Activated naive CD8-positive, alpha-beta T cell treated with anti-CD3 and anti-CD28 coated beads, Interleukin-2, amount 50 U/mL, for 16 hours (primary cell): ENCODE results near the gene GAA.
"Not testable (repeated sequence)": the region's sequence is repeated elsewhere in the genome, so short reads cannot be mapped to it uniquely, and the experiment has no call there.

Experiments used
- DNase-seq: peaks from one replicate; pipeline ENCODE4 v3.0.0-alpha.2; 2020; ENCODE audit warnings: low read depth, low spot score

GAA gene

GRCh38 chr17:80145076-80146075 lies 44.0 kb downstream of the GAA start:
- DNase-seq, result no peak

DNA sequence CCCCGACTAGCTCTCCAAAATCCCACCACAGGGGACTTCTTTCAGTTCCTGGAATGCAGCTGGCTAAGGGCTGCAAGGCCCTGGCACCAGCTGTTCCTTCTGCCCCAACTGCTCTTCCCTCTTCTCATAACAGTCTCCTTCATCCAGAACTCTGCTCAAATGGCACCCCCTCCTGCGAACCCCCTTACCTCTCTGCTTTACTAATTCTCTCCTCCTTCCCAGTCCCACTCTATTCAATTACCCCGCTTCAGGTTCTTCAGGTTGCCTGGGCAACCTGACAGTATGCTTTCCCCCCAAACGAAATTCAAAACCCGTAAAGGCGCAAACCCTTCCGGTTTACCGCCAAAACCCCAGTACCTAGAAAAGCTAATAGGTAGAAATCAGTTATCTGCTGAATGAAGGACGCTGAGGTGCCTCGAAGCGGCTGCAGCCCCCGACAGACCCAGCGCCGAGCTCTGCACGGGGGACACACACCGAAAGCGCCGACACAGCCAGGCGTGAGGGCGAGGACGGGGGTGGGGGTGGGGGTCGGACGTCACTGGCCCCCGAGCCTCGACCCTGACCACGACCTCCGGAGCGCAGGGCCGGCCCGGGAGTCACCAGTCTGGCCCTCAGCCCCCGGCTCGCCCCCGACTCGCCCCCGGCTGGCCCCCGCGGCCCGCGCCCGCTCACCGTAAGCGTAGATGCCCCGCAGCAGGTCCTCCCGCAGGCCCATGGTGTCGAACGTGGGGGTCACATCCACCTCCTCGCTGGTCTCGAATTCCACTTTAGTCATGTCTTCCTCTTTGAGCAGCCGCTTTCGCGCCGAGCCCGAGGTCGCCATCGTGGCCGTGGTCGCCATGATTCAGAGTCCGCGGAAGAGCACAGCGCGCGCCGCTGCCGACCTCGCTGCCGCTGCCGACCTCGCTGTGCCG lies 45.0 kb downstream of the GAA start:
- DNase-seq, result no peak

DNA sequence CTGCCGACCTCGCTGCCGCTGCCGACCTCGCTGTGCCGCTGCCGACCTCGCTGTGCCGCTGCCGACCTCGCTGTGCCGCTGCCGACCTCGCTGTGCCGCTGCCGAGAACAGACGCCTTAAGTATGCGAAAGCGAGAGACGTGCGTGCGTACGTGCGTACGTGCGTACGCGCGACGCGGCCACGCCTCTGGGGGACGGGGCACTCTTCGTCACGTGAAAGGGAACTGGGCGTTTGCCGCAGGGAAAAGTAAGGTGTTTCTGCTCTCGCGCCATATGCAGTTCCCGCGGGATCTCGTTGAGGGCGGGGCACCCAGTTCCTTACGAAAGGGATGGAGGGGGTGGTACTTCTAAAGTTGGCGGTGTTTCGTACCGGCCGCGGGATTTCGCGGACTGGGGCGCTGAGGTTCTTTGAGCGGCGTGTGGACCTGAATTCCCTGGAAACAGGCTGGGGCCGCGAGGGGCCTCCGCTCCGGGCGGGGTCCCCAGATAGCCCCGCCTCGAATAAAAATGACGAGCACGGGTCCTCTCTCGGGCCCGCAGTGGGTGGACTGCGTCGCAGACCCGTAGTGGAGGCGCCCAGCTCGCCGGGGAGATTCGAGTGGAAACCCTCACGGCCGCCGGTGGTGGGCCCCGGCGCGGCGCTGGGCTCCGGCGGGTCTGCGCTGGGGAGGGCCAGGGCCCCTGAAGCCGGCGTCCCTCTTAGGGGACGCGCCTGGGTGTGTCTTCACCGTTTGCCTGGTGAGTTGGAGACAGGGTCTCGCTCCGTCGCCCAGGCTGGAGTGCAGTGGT lies 45.8 kb downstream of the GAA start, which contains the start of gene EIF4A3:
EIF4A3 (minus strand) TSS at position 94 of the 788 bp plus-strand sequence. CDS start 167 bp downstream, outside the sequence.
- DNase-seq, result peak; percentile 90

GRCh38 chr17:80151333-80151732 lies 50.0 kb downstream of the GAA start:
- no peak for DNase-seq

DNA sequence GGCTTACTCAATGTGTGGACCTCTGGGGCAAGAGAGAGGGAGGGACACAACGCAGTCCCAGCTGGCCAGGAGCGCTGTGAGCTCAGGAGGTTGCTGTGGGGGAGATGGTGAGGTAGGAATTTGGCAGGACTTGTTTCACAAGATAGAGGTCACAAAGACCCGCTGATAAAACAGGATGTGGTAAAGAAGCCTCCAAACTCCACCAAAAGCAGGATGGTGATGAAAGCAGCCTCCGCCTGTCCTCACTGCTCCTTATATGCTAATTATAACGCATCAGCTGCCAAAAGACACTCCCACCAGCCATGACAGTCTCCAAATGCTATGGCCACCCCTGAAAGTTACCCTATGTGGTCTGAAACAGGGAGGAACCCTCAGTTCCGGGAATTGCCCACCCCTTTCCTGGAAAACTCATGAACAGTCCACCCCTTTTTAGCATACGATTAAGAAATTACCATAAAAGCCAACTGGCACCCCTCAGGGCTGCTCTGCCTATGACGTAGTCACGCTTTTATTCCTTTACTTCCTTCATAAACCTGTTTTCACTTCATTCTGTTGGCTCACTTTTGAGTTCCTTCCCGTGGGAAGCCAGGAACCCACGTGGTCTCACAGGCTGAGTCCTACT lies 50.8 kb downstream of the GAA start:
- DNase-seq, result no peak

DNA sequence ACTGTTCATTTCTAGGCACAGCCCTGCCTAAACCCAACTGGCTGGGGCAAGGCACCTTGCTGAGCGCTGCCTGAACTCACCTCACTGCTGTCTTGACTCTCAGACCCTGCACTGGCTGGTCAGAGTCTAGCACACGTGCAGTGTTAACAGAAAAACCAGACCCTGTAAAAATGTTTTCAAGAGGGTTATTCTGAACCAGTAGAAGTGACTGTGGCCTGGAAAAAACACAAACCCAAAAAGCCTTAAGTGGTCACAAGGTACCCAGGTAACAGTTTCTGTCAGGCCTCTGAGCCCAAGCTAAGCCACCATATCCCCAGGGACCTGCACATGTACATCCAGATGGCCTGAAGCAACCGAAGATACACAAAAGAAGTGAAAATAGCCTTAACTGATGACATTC lies 51.6 kb downstream of the GAA start:
- no peak for DNase-seq

DNA sequence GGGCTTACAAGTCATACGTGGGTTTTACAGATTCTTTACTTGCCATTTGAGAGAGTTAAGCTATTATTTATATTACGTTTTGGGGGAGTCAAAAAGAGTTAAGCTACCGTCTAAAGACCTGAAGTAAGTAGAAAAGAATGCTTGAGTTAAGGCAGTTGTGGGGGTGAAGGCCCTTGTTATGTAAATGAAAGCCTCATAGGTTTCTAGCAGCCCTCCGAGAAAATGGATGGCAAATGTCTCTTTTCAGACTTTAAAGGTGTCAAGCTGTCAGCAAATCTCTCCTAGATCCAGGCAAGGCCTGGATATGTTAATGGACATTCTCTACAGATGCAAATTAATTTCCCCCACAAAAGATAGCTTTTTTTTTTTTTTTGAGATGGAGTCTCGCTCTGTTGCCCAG lies 52.8 kb downstream of the GAA start:
- no peak for DNase-seq

GRCh38 chr17:80155600-80155999 lies 54.2 kb downstream of the GAA start:
- not testable (repeated sequence) for DNase-seq

DNA sequence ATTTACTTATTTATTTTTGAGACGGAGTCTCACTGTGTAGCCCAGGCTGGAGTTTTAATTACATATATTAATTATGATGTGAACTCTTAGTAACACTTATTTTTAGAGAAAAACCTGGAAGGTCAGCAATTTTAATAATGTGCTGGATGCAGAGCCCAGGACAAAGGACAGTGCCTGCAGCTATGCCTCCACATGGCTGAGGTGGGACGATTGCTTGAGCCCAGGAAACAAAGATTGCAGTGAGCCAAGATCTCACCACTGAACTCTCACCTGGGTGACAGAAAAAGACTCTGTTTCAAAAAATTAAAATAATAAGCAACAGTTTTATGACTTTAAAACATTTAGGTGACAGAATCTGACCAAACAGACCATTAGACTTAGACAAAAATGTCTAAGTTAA lies 57.5 kb downstream of the GAA start:
- no peak for DNase-seq

GRCh38 chr17:80160536-80160935 lies 59.2 kb downstream of the GAA start:
- DNase-seq, result no peak

- DNase-seq, result no peak
Observed at GRCh38 chr17:80163336-80163735, 62.0 kb downstream of the GAA start.

DNA sequence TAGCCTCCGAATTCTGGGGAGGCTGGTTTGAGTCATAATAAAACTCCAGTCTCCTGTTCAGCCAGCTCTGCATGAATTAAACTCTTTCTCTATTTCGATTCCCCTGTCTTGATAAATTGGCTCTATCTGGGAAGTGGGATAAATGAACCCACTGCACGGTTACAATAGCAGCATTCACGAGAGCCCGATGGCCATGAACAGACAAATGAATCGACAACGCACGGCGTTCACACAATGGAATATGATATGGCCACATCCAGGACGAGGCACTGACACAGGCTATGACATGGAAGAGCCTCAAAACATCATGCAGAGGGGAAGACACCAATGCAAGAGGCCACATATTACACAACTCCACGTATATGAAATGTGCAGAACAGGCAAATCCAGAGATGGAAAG lies 62.8 kb downstream of the GAA start:
- no peak for DNase-seq

DNA sequence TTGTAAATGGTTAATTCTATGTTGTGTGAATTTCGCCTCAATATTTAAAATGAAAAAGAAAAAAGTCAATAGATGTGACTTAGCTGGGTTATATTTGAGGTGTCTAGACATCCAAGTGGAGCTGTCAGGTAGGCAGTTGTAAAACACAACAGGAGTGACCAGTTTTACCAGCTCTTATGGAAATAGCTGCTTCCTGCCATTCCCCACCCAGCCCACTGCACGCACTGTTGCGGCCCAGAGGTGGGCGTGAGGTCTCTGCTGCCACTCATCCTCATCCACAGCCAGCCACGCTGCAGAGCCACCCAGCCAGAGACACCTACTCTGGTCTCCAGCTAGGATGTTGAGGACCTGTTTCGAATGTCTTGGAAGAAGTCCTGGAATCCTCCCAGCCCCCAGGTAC lies 65.1 kb downstream of the GAA start:
- DNase-seq, result no peak

- no peak for DNase-seq
Observed at GRCh38 chr17:80168371-80168770, 67.0 kb downstream of the GAA start.

DNA sequence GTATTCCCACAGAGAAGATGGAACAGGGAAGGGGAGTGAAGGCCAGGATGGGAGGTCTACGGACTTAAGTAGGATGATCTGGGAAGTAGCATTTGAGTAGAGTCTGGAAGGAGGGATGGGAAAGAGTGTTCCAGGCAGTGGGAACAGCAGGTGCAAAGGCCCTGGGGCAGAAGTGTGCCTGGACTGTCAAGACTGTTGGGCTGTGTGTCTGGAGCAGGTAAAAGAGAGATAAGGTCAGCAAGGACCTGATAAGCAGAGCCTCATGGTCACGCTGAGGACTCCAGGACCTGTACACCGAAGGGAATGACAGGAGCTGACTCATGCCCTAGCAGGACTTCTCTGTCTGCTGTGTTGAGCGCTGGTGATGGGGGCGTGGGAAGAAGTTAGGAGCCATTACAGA lies 67.7 kb downstream of the GAA start:
- DNase-seq, result no peak
